T-helper 2 cell treated with Interferon-gamma antibody and Interleukin-4, amounts not matched to agents 100 ng/mL and 5 ng/mL, for 36 hours (primary cell): ENCODE data around the gene KRT7. TPM values are rescaled to one million over a fixed set of nuclear protein-coding genes. Genes with fewer than 3 reads are reported as not detected.
"Not testable (repeated sequence)": the region's sequence is repeated elsewhere in the genome, so short reads cannot be mapped to it uniquely, and the experiment has no call there.

Source experiments
- intact Hi-C: fragments of 100-400 bp; cut with micrococcal nuclease; formaldehyde crosslinking; loops from one replicate; pipeline ENCODE4 v1.15.1; 2023
- total RNA-seq: library from RNA; stranded (reverse); gene quantifications from 2 replicates; pipeline ENCODE4 v1.2.3, GENCODE V29; 2022

Gene KRT7
- total RNA-seq, 1 donor from 2014 or later: 5.3 TPM

GRCh38 chr12:52277486-52278245 is 44.6 kb downstream of the KRT7 start:
- intact Hi-C loops: loop anchor here (10.0 kb wide), 1 partner anchor 53 kb away; no protein-coding TSS in a partner anchor

GRCh38 chr12:52278575-52279421 is 45.8 kb downstream of the KRT7 start:
- intact Hi-C loops: loop anchor here (10.0 kb wide), 1 partner anchor 54 kb away; no protein-coding TSS in a partner anchor

GRCh38 chr12:52279422-52280318 is 46.6 kb downstream of the KRT7 start:
- intact Hi-C loops: loop anchor here (10.0 kb wide), 1 partner anchor 55 kb away; no protein-coding TSS in a partner anchor

GRCh38 chr12:52280319-52280795 is 47.3 kb downstream of the KRT7 start:
- intact Hi-C loops: no loop called here

GRCh38 chr12:52280796-52281560 is 47.9 kb downstream of the KRT7 start:
- intact Hi-C loops: no loop called here

- intact Hi-C loops: no loop called here
These were observed 51.6 kb downstream of the KRT7 start for GRCh38 chr12:52284562-52285171.

- intact Hi-C loops: no loop called here
These were observed 52.2 kb downstream of the KRT7 start for GRCh38 chr12:52285172-52285745.

- intact Hi-C loops: no loop called here
These were observed 52.9 kb downstream of the KRT7 start for GRCh38 chr12:52285851-52286530.

GRCh38 chr12:52286857-52287785 is 54.1 kb downstream of the KRT7 start:
- intact Hi-C loops: not testable (repeated sequence)

- intact Hi-C loops: not testable (repeated sequence)
These were observed 55.1 kb downstream of the KRT7 start for GRCh38 chr12:52287816-52288805.

- intact Hi-C loops: not testable (repeated sequence)
These were observed 57.6 kb downstream of the KRT7 start for GRCh38 chr12:52290483-52291134.

GRCh38 chr12:52291267-52291935 is 58.4 kb downstream of the KRT7 start, which contains the start of gene KRT81:
TSS of gene KRT81 (minus strand) at chr12:52291534. CDS start at chr12:52291465, 69 bp downstream.
- intact Hi-C loops: no loop called here

- intact Hi-C loops: no loop called here
These were observed 60.9 kb downstream of the KRT7 start for GRCh38 chr12:52293926-52294325.

GRCh38 chr12:52294803-52295202 is 61.8 kb downstream of the KRT7 start:
- intact Hi-C loops: no loop called here

GRCh38 chr12:52295663-52296062 is 62.6 kb downstream of the KRT7 start:
- intact Hi-C loops: no loop called here
